NCI-H1105 treated with DMSO at 0.1 percent for 48 hours (cell line): ENCODE measurements around the gene PLD5.
"Not testable (repeated sequence)": the region's sequence is repeated elsewhere in the genome, so short reads cannot be mapped to it uniquely, and the experiment has no call there.

Experiments used
- DNase-seq: peaks from one replicate; lab custom pipeline; 2025; lab: John Stamatoyannopoulos, UW

PLD5 gene

DNA sequence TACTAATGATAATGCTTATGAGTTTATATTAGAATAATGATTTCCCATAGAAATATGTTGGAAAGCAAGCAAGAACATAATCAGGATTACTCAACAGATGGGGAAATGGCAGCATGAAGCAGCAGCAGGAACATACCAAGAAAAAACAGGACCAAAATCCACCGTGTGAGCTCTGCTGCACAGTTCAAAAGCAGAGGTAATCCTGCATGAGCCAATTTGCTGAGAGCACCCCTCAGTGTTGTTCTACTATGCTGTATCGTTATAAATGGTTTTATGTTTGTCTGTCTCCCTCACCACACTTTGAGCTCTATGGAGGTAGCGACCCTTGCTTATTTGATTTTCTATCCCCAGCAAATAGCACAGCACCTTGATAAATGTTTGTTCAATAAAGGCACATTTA, 246.1 kb downstream of the PLD5 start:
- not testable (repeated sequence) for DNase-seq

DNA sequence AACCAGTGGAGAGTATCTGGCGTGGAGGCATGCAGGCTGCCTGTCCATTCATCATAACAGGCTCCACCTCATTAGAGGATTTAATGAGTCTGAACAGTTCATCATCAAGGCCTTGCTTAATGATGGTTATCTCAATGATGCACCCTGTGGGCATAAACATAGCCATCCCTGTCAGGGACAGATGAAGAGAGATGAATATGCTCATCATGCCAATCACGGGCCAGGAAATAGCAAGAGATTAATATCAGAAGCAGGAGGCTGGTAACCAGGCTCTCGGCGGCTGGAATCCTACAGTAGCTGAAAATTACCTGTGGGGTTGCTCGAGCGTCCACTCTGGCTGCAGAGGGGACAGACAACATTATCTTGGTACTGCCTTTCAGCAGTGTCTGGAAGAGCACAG, 247.7 kb downstream of the PLD5 start:
- DNase-seq: not testable (repeated sequence)

DNA sequence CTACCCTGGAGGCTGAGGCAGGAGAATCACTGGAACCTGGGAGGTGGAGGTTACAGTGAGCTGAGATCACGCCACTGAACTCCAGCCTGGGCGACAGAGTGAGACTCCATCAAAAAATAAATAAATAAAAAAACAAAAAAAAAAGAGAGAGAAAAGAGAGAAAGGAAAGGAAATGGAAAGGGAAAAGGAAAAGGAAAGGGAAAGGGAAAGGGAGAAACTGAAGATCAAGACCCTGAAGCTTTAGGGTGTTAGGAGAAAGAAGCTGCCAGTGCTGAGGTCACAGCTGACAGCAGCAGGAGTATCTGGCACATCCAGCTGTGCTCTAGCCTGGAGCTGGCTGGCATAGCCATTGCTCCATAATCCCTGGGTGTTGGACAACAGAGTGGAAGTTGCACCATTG, 257.5 kb downstream of the PLD5 start:
- DNase-seq: not testable (repeated sequence)

DNA sequence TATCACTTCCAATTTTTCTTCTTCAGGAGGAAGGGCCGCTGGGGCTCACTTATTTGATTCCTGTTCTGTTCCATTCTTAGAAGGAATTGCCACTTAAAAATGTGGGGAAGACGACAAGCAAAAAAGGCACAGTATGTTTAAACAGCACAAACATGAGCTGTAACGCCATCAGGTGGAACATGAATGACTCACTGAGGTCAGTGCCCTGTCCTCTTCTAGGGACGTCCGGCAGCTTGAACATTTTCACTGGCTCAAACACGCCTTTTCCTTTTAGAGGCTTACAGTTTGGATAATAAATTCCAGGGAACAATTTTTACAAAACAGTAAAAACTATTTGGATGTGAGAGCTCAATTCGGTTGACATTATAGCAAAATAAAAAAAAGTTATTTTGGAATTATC, 260.1 kb downstream of the PLD5 start:
- DNase-seq: not testable (repeated sequence)

DNA sequence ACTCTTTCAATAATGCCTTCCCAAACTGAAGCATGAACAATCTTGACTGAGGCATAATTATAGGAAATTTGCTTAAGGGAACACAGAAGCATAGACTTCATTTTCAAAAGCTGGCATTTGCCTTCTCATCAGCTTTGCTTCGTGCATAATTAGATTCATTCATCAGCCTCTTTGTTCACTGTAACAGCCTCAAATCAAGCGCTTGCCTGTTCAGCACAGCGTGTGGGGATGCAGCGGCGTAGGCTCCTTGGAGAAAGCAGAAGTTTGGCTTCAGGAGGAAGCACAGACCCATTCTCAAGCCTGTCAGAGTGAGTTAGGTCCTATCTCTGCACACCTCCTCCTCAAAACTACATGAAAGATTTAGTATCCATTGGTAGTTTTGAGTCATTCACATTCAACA, 279.2 kb downstream of the PLD5 start:
- DNase-seq: no peak

DNA sequence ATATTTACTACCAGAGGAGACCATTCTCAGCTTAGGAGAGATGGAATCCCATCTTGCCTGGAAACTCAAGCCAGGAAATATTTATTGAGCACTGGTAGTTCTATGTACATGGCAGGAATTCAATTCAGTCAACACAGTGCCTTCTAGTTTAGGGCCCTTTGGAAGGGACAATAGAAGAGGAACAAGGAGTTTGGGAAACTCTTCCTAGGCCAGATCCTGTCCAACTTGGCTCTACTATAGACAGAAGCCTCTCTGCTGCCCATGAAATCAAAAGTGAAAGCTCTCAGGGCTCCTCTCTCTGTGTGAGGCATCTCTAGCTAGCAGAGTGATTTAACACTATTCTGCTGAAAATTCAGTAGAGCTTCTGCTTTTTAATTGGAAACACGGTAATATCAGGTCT, 281.0 kb downstream of the PLD5 start:
- no peak for DNase-seq

DNA sequence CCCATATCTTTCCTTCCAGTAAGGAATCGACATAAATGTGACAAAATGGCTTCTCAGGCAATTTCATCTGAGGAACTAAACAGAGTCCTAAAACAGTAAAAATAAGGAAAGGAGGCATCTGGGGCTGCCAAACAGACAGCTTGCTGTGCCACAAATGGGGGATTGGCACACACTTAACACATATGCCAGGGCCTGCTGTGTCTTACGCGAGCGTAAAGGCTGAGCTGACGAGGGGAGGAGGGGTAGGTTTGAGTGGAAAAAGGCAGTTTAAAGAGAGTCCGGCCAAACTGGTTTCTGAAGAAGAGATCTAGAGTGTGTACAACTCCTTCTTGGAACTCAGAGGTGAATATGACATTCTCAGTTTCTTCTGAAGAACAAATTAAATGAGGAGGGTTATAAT, 281.5 kb downstream of the PLD5 start:
- DNase-seq: no peak

DNA sequence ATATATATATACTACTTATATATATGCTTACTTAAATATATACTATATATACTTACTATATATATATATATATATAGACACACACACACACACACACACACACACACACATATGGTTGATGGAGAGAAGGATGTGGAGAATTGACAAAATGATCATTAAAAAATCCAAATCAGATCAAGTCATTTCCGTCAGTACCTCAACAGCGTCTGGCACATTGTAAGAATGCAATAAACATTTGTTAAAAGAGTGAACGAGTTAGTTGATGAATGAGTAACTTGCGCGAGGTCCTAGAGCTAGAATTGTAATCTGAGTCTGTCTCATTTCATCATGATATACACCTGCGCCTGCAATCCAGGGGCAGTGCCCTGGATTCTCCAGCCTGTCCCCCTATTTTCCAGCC, 282.6 kb downstream of the PLD5 start:
- DNase-seq: no peak

DNA sequence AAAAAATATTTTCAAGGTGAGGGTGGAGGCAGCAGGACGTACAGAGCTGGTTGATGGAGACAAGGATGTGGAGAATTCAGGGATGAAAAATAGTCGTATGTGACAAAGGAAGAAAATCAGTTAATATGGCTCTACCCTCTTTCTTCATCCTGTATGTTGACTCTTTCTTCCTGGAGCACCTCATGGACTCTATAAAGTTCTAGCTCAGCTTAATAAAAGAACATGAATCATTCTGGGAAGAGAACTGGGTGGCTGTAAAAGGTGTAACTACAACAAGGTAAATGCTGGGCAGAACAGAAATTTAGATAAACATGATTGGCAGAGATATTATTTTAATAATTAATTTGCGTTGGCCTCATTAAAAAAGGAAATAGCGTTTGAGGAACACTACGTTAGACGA, 283.8 kb downstream of the PLD5 start:
- DNase-seq: no peak

DNA sequence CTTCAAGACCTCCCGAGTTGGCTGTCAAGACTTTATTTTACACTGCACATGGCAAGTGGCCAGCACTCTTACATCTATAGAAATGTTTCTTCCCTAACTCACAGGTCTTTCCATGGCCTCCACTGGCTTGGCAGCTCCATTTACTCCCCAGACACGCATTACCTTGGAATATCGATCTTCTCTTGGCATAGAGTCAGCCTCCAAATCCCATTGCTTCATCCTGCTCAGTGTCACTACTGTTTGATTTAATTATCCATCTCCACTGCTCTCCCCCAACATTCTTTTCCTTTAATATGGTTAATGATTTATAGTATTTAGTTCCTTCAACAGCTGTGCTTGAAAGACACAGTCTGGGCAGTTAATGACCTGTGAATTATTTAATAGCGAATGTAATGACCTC, 284.4 kb downstream of the PLD5 start:
- peak; percentile 31 for DNase-seq

DNA sequence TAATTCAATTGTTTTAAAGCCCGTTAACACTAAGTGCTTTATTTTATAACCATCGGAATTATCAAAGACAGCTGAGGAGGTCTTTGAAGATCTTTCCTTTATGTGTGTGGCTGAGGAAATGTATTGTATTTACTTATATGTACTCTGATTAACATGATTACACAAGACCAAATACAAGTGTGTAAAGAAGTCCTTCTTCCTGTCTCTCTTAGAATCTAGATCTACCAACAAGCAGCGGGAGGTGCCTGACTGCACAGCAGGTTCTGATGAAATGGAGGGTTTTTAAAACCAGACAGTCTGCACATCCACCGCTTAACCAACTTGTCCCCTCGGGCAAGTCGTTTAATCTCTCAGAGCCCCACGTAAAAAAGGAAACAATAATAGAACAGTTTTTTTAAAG, 285.1 kb downstream of the PLD5 start:
- no peak for DNase-seq

DNA sequence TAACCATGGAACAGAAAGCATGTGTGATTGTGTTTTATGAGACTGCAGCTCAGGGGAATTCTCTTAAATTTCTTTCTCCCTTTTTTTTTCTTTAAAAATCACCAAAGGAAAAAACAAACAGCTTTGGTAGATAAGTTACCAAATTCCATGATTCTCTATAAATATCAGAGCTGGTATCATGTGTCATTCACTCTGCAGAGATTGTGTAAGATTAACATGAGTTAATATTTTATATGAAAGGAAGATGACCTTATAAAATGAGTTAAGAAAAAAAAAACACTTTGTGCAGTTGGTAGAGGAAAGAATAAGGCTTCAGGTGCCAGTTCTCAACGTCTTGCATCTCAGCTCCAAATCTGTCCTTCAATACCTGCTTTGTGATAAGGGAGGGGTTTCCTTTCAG, 287.4 kb downstream of the PLD5 start:
- no peak for DNase-seq

DNA sequence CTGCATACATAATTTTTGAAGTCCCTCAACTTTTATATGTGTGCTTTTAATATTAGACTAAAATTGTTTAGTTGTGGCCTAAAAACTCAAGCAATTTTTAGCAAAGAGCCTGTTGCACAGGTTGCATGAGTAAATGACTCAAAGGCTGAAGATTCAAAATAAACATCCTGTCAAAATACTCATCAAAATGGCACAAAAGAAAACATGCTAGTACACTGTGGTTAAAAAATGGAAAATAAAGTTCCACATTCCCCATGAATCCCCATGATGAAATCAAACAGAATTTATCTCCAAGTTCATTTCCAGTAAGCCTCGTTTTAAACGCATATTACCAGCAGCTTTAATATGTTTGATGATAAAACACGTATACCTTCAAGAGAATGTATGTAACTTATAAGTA, 295.5 kb downstream of the PLD5 start:
- no peak for DNase-seq

DNA sequence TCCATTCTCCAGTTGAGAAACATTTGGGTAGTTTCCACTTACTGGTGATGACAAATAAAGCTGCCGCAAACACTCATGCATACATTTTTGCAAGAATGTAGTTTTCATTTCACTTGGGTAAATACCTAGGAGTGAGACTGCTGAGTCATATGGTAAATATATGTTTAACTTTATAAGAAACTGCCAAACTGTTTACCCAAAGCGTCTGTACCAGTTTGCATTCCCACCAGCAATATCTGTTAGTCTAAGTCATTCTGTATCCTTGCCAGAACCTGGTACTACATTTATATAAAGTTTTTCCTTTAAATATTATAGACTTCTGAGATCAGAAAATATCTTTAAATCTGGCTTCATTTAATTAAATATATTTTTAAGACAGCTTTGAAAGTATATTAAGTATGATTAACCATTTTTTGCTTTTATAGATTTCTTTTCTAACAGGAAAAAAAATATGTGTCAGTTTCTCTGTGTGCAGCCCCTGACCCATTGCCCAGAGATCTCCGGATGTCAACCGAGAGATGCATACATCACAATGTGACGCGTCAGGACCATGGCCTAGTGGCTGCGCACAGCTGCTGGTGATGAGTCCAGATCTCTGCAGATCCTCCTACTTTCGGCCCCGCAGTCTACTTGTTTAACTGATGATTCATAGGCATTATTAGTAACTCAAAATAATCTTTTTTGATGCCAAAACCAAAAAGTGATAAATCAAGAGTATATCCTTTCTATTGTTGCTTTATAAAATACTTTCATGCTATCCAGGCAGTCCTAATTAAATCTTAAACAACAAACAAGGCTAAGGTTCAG, 298.5 kb downstream of the PLD5 start:
- DNase-seq: no peak

DNA sequence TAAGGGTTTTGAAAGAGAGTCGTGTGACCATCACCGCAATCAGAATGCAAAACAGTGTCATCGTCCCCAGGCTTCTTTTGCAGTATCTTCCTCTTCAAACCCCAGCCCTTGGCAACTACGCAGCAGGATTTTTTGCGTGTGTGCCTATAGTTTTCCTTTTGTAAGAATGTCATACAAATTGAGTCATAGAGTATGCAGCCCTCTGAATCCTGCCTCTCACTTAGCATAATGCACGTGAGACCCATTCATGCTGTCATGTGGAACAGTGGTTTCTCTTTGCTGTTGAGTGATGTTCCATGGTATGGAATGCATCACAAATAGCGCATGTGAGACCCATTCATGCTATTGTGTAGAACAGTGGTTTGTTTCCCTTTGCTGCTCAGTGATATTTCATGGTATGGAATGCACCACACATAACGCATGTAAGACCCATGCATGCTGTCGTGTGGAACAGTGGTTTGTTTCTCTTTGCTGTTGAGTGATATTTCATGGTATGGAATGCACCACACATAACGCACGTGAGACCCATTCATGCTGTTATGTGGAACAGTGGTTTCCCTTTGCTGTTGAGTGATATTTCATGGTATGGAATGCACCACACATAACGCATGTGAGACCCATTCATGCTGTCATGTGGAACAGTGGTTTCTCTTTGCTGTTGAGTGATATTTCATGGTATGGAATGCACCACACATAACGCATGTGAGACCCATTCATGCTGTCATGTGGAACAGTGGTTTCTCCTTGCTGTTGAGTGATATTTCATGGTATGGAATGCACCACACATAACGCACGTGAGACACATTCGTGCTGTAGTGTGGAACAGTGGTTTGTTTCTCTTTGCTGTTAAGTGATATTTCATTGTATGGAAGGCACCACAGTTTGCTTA, 299.4 kb downstream of the PLD5 start:
- DNase-seq: not testable (repeated sequence)

DNA sequence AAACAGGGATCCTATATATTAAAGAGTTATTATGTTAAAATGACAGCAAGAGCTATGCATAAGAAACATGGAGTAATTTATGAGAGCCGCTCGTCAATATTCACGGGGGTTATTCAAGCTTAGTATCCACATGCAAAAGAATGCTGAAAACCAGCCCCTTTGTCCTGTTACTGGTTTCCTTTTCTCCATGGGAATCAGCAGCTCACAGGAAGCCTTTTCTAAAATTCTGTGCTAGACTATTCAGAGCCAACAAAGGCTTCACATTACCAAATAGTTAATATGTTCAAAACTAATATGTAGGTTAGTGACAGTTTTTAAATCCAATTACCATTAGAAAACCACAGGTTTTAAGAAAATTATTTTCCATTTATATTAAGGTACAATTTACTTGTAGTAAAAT, 300.0 kb downstream of the PLD5 start:
- no peak for DNase-seq

DNA sequence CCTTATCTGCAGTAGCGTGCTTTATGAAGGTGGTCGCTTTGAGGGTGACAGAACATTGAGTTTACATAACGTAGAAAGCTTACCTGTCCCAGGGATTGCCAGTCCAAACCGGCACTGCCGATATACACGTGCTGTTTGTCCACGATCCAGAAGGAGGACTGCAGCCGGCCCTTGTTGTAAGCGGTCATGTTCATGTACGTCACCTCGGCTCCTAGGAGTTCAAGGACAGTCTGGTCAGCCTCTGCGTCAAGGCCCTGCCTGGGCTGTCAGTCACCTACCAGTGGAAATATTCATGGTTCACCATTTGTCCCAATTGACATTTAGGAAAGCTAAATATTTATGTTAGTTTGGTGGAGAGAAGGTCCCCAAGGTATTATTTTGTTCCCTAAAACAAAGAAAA, 304.6 kb downstream of the PLD5 start:
- no peak for DNase-seq

DNA sequence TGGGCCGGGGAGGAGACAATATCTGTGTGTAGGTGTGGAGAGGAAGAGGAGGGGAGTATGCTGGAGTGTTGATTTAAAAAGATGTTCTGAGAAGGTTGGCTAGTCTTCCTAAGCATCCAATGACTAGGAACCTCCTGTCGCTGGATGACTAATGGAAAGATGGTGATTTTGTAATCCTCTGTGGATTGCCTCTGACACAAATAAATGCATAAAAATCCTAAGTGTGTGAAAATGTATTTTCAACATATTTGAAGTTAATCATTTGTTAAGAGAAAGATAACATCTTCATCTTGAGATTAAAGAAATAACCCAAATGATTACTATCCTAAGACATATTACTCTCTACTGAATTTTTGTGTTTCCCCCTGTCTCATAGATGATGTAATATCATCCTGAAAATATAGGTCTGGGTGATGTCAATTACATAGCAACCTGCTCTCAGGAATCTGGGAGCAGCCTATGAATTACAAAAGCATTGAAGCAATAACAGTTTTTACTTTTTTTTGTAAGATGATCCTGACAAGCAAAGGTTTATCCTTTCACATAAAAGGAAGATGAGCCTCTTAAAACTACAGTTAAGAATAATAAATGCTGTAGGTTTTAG, 305.1 kb downstream of the PLD5 start:
- DNase-seq: no peak

DNA sequence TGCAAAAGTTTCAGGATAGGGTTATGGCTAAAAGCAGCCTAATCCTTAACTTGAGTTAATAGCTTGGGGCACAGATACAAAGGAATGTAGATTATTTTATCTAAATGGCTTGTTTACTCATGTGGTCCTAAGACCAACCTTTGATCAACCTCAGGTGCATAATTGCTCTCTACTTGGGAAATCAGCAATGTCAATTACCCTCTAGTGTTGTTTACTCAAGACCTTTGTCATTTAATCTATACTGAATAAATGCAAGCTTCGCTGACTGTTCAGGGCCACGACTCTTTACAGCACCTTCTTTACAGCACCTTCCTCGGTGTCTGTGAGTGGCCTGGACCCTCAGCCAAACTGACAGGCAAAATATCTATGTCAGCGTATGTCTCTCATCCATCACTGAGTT, 308.1 kb downstream of the PLD5 start:
- DNase-seq: no peak

DNA sequence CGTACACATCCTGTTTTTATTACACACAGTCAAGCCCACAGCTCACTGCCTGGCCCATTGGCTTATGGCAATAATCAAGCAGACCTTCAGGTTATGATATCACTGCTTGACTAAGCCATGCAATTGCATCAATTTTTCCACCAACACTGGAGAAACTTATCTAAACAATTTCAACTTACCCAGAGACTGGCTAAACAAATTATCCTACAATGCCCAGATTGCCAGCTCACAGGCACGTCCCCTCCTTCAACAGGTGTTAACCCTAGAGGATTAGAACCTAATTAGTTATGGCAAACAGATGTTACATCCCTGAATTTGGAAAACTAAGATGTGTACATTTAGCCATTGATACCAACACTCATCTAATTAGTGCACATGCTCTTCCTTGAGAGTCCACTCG, 310.0 kb downstream of the PLD5 start:
- DNase-seq: peak; percentile 26

DNA sequence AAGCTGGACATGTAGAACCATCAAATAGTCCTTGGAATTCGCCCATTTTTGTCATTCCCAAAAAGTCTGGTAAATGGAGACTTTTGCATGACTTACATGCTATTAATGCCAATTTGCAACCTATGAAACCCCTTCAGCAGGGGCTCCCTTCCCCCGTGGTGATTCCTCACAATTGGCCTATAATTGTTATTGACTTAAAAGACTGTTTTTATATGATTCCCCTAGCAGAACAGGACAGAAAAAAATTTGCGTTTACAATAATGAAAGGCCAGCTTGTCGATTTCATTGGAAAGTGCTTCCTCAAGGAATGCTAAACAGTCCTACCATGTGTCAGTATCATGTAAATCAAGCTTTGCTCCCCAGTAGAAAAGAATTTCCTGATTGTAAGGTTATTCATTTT, 311.5 kb downstream of the PLD5 start:
- not testable (repeated sequence) for DNase-seq

DNA sequence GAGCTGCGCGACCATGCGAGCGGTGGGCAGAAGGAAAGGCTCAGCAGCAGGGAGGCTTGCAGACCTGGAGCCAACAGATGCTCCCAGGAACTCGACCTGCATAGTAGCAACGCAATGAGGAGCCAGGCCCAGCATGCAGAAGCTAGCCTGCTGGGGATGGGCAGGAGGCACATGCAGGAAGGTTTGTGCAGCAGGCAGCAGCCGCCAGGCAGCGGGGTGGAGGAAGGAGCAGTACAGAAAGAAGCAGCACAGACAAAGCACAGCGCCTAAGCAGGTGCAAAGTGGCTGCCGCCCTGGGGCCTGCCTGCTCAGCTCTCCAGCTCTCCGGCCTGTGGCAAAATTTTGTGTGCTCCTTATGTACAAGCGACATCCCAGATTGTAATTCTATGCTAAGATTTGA, 312.1 kb downstream of the PLD5 start:
- no peak for DNase-seq
